NB4 (cell line): ENCODE results near the gene GLS.

Source experiments
- MYC ChIP-seq: IDR thresholded peaks from 2 replicates; pipeline ENCODE4 v1.6.1; 2011; ENCODE audit warnings: low read depth, low read length
- POLR2A ChIP-seq: IDR thresholded peaks from 2 replicates; pipeline ENCODE4 v1.6.1; 2011; ENCODE audit warnings: mild to moderate bottlenecking; ENCODE audit not compliant: insufficient read length; ENCODE audit errors: extremely low read depth
- TF ChIP-seq, protein P1 (sequence below): IDR thresholded peaks from 2 replicates; pipeline ENCODE4 v1.6.1; 2011; ENCODE audit warnings: low read depth, low read length
- TF ChIP-seq, protein P2 (sequence below): IDR thresholded peaks from one replicate; pipeline ENCODE4 v1.5.1; 2012; ENCODE audit warnings: low read depth, low read length

DNA sequence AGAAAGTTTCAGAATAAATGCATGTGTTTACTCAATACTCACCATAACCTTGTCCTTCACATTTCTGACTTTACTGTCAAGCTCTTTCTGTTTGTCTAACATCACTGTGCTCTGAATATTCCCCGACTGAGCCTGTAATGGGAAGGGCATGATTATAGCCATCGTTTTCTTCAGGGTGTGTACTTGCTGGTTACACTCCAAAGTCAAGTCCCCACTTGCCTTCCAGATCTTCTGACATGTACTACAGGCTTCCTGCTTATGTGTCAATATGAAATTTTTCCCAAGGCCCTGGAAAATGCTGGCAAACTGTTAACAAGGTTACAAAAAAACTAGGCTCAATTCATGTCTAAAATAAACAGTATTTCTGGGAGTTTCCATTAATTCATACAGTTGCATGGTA lies 120.4 kb downstream of the GLS start:
- TF ChIP-seq, protein P1, sequence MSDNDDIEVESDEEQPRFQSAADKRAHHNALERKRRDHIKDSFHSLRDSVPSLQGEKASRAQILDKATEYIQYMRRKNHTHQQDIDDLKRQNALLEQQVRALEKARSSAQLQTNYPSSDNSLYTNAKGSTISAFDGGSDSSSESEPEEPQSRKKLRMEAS: no peak
- TF ChIP-seq, protein P2, sequence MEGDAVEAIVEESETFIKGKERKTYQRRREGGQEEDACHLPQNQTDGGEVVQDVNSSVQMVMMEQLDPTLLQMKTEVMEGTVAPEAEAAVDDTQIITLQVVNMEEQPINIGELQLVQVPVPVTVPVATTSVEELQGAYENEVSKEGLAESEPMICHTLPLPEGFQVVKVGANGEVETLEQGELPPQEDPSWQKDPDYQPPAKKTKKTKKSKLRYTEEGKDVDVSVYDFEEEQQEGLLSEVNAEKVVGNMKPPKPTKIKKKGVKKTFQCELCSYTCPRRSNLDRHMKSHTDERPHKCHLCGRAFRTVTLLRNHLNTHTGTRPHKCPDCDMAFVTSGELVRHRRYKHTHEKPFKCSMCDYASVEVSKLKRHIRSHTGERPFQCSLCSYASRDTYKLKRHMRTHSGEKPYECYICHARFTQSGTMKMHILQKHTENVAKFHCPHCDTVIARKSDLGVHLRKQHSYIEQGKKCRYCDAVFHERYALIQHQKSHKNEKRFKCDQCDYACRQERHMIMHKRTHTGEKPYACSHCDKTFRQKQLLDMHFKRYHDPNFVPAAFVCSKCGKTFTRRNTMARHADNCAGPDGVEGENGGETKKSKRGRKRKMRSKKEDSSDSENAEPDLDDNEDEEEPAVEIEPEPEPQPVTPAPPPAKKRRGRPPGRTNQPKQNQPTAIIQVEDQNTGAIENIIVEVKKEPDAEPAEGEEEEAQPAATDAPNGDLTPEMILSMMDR: no peak
- no peak for TF ChIP-seq POLR2A
- no peak for TF ChIP-seq MYC
